H1 (cell line): ENCODE measurements around the gene RGCC. TPM values are rescaled to one million over a fixed set of nuclear protein-coding genes. Genes with fewer than 3 reads are reported as not detected.

Experiments used
- polyA plus RNA-seq, 7 experiments: library from polyadenylated mRNA; depleted of rRNA in 3 of 7; stranded (reverse) in 5 of 7; unstranded in 2 of 7; fragments of >200 nt in 5 of 7; fragments of 200-250 nt in 2 of 7; gene quantifications; 1 replicate in 5 of 7; 2 replicates in 1 of 7; 4 replicates in 1 of 7; pipeline versions ENCODE4 v1.2.1 to v1.2.3, GENCODE V29; 2011 to 2013; ENCODE audit warnings: missing spikeins in 2 of 7, mixed read lengths in 2 of 7
- total RNA-seq: library from RNA; stranded (reverse); fragmentation: NEBNext Ultra II Directional; extraction: Animal tissue kit (Norgen Biotek cat#: 25700); gene quantifications from 2 replicates; pipeline ENCODE4 v1.2.1, GENCODE V29; 2021
- TF ChIP-seq, protein P1 (sequence below), 3 experiments: IDR thresholded peaks; 1 replicate in 2 of 3; 2 replicates in 1 of 3; pipeline versions ENCODE4 v1.5.1 to v1.6.1; 2011; ENCODE audit warnings: low read length in 3 of 3, mild to moderate bottlenecking in 3 of 3, inconsistent platforms in 2 of 3, low read depth in 1 of 3, moderate library complexity in 1 of 3; ENCODE audit not compliant: insufficient read depth in 1 of 3; ENCODE audit errors: control extremely low read depth in 1 of 3
- TF ChIP-seq, protein P2 (sequence below): fragments of 300-600 bp; sonication (generic); IDR thresholded peaks from 2 replicates; pipeline ENCODE4 v1.7.1; 2012; ENCODE audit warnings: low read length, moderate library complexity, mild to moderate bottlenecking, inconsistent platforms; ENCODE audit not compliant: insufficient replicate concordance

RGCC gene
- total and polyA plus RNA-seq, 2 of the 8 experiments (the other 6 are each of a cell fraction or from before 2014, with no cell fraction given) = 0.41 TPM; not detected in 1

DNA sequence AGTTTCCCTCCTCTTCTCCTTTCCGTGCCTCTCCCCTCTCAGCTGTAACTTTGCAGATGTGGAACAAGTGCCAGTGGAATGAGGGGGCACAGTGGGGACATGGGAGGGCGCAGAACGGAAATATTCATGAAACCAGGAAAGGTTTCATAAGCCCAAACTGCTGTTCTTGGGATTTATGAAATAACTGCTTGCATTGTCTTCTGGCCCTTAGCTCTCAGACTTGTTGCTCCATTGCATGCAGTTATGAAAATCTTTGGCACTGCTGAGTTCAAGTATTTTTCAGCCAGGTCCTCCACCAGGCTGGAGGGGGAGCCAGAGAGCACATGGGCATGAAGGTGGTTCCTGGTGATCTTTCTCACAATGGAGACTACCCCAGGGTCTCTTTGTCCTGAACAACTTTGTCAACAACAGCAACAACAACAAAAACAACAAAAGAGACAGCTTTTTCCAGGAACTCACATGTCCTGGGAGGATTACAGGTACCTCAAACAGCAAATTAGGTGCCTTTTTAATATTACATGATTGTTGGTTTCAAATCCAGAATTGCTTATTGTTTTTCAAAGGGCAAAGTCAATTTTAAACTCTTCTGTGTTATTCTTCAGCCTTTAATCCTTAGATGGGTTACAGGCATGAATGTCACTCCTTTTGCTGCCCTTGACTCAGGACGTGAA is 1.5 kb downstream of the RGCC start (continued):
- TF ChIP-seq, protein P1, sequence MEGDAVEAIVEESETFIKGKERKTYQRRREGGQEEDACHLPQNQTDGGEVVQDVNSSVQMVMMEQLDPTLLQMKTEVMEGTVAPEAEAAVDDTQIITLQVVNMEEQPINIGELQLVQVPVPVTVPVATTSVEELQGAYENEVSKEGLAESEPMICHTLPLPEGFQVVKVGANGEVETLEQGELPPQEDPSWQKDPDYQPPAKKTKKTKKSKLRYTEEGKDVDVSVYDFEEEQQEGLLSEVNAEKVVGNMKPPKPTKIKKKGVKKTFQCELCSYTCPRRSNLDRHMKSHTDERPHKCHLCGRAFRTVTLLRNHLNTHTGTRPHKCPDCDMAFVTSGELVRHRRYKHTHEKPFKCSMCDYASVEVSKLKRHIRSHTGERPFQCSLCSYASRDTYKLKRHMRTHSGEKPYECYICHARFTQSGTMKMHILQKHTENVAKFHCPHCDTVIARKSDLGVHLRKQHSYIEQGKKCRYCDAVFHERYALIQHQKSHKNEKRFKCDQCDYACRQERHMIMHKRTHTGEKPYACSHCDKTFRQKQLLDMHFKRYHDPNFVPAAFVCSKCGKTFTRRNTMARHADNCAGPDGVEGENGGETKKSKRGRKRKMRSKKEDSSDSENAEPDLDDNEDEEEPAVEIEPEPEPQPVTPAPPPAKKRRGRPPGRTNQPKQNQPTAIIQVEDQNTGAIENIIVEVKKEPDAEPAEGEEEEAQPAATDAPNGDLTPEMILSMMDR (IDR thresholded peaks at IDR 0.05; ENCODE audit: control extremely low read depth in 1 of 3, insufficient read depth in 1 of 3, low read depth in 1 of 3, low read length in 3 of 3) = peak; percentile 69 to 87 (median 74)
- TF ChIP-seq, protein P2, sequence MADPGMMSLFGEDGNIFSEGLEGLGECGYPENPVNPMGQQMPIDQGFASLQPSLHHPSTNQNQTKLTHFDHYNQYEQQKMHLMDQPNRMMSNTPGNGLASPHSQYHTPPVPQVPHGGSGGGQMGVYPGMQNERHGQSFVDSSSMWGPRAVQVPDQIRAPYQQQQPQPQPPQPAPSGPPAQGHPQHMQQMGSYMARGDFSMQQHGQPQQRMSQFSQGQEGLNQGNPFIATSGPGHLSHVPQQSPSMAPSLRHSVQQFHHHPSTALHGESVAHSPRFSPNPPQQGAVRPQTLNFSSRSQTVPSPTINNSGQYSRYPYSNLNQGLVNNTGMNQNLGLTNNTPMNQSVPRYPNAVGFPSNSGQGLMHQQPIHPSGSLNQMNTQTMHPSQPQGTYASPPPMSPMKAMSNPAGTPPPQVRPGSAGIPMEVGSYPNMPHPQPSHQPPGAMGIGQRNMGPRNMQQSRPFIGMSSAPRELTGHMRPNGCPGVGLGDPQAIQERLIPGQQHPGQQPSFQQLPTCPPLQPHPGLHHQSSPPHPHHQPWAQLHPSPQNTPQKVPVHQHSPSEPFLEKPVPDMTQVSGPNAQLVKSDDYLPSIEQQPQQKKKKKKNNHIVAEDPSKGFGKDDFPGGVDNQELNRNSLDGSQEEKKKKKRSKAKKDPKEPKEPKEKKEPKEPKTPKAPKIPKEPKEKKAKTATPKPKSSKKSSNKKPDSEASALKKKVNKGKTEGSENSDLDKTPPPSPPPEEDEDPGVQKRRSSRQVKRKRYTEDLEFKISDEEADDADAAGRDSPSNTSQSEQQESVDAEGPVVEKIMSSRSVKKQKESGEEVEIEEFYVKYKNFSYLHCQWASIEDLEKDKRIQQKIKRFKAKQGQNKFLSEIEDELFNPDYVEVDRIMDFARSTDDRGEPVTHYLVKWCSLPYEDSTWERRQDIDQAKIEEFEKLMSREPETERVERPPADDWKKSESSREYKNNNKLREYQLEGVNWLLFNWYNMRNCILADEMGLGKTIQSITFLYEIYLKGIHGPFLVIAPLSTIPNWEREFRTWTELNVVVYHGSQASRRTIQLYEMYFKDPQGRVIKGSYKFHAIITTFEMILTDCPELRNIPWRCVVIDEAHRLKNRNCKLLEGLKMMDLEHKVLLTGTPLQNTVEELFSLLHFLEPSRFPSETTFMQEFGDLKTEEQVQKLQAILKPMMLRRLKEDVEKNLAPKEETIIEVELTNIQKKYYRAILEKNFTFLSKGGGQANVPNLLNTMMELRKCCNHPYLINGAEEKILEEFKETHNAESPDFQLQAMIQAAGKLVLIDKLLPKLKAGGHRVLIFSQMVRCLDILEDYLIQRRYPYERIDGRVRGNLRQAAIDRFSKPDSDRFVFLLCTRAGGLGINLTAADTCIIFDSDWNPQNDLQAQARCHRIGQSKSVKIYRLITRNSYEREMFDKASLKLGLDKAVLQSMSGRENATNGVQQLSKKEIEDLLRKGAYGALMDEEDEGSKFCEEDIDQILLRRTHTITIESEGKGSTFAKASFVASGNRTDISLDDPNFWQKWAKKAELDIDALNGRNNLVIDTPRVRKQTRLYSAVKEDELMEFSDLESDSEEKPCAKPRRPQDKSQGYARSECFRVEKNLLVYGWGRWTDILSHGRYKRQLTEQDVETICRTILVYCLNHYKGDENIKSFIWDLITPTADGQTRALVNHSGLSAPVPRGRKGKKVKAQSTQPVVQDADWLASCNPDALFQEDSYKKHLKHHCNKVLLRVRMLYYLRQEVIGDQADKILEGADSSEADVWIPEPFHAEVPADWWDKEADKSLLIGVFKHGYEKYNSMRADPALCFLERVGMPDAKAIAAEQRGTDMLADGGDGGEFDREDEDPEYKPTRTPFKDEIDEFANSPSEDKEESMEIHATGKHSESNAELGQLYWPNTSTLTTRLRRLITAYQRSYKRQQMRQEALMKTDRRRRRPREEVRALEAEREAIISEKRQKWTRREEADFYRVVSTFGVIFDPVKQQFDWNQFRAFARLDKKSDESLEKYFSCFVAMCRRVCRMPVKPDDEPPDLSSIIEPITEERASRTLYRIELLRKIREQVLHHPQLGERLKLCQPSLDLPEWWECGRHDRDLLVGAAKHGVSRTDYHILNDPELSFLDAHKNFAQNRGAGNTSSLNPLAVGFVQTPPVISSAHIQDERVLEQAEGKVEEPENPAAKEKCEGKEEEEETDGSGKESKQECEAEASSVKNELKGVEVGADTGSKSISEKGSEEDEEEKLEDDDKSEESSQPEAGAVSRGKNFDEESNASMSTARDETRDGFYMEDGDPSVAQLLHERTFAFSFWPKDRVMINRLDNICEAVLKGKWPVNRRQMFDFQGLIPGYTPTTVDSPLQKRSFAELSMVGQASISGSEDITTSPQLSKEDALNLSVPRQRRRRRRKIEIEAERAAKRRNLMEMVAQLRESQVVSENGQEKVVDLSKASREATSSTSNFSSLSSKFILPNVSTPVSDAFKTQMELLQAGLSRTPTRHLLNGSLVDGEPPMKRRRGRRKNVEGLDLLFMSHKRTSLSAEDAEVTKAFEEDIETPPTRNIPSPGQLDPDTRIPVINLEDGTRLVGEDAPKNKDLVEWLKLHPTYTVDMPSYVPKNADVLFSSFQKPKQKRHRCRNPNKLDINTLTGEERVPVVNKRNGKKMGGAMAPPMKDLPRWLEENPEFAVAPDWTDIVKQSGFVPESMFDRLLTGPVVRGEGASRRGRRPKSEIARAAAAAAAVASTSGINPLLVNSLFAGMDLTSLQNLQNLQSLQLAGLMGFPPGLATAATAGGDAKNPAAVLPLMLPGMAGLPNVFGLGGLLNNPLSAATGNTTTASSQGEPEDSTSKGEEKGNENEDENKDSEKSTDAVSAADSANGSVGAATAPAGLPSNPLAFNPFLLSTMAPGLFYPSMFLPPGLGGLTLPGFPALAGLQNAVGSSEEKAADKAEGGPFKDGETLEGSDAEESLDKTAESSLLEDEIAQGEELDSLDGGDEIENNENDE = no peak
